Panc1 (cell line): ENCODE data around the gene CD300A. TPM values are rescaled to one million over a fixed set of nuclear protein-coding genes. Genes with fewer than 3 reads are reported as not detected.
A peak's percentile ranks its signal among the peaks of the same experiment; 100 is the strongest.

Source experiments
- ATAC-seq: fragments of 200-7000 bp; cut with Tn5 transposase; 2 replicates; pipeline ENCODE4 v1.9.1; 2020; ENCODE audit warnings: mild to moderate bottlenecking, moderate library complexity
- BruUV-seq: library from RNA; stranded (reverse); fragments of 400-500 nt; replicated peaks from 2 replicates; lab custom pipeline; 2021; lab: Mats Ljungman, UMichigan
- CTCF ChIA-PET: fragments of 300-600 bp; sonication (Branson Sonifier 250); formaldehyde crosslinking; loops from one replicate; lab custom pipeline; 2022; ENCODE audit warnings: antibody characterized with exemption; lab: Charles Lee
- POLR2A ChIA-PET: fragments of 300-600 bp; sonication (Branson Sonifier 250); formaldehyde crosslinking; loops from one replicate; lab custom pipeline; 2022; ENCODE audit warnings: antibody characterized with exemption; lab: Charles Lee
- DNase-seq: peaks from one replicate; pipeline ENCODE4 v3.0.0-alpha.2; 2010; ENCODE audit warnings: low read depth, low spot score
- H3K27ac ChIP-seq: 2 replicates; pipeline ENCODE4 v1.5.1; 2011; ENCODE audit warnings: mild to moderate bottlenecking, low read length, inconsistent platforms
- H3K27me3 ChIP-seq: fragments of 200-500 bp; sonication (Bioruptor generic); 2 replicates; pipeline ENCODE4 v1.6.0; 2014; ENCODE audit warnings: low read length, inconsistent platforms; ENCODE audit not compliant: control insufficient read depth, insufficient read depth
- H3K36me3 ChIP-seq: fragments of 200-500 bp; sonication (Bioruptor generic); 2 replicates; pipeline ENCODE4 v1.5.1; 2014; ENCODE audit warnings: inconsistent platforms, mild to moderate bottlenecking, low read length, moderate library complexity; ENCODE audit not compliant: control insufficient read depth, insufficient read depth
- H3K4me1 ChIP-seq: 2 replicates; pipeline ENCODE4 v1.5.1; 2011; ENCODE audit warnings: inconsistent platforms, mild to moderate bottlenecking, low read length, moderate library complexity; ENCODE audit not compliant: control insufficient read depth, insufficient read depth
- H3K4me3 ChIP-seq, 2 experiments: 2 replicates each; pipeline ENCODE4 v1.5.1; 2011 to 2012; ENCODE audit warnings: low read depth in 2 of 2, low read length in 2 of 2, mild to moderate bottlenecking in 2 of 2, inconsistent platforms in 1 of 2, moderate library complexity in 1 of 2
- H3K9me3 ChIP-seq: fragments of 200-500 bp; sonication (Bioruptor generic); 2 replicates; pipeline ENCODE4 v1.5.1; 2014; ENCODE audit warnings: low read depth, mild to moderate bottlenecking, inconsistent platforms, low read length, moderate library complexity; ENCODE audit not compliant: control insufficient read depth, insufficient read depth
- POLR2AphosphoS5 ChIP-seq: IDR thresholded peaks from 2 replicates; pipeline ENCODE4 v1.6.1; 2012; ENCODE audit warnings: mild to moderate bottlenecking, low read depth, low read length, moderate library complexity
- SIN3A ChIP-seq: IDR thresholded peaks from 2 replicates; pipeline ENCODE4 v1.6.1; 2012; ENCODE audit warnings: low read depth, mild to moderate bottlenecking, low read length, moderate library complexity, borderline replicate concordance; ENCODE audit not compliant: insufficient read depth
- TCF7L2 ChIP-seq: IDR thresholded peaks from 2 replicates; pipeline ENCODE4 v1.6.1; 2011; ENCODE audit warnings: mild to moderate bottlenecking, low read depth, low read length, inconsistent platforms
- in situ Hi-C: cut with HindIII; loops from 2 replicates; pipeline ENCODE4 v1.10.0; 2016; ENCODE audit warnings: low sequenced_read_pairs, low pct_unique_long_range_greater_than_20kb
- intact Hi-C: fragments of 100-400 bp; cut with micrococcal nuclease; formaldehyde crosslinking; loops from one replicate; pipeline ENCODE4 v1.10.0; 2022; ENCODE audit not compliant: unreplicated experiment
- total RNA-seq: library from RNA; stranded (reverse); gene quantifications from one replicate; pipeline ENCODE4 v1.2.1, GENCODE V29; 2021; ENCODE audit not compliant: unreplicated experiment
- TF ChIP-seq, protein P1 (sequence below): fragments of 450-650 bp; IDR thresholded peaks from 2 replicates; pipeline ENCODE4 v1.5.1; 2017; ENCODE audit warnings: mild to moderate bottlenecking
- TF ChIP-seq, protein P2 (sequence below), 2 experiments: IDR thresholded peaks; 2 replicates each; pipeline ENCODE4 v1.6.1; 2011 to 2012; ENCODE audit warnings: low read depth in 2 of 2, control low read depth in 1 of 2, low read length in 1 of 2, mild to moderate bottlenecking in 1 of 2, moderate library complexity in 1 of 2; ENCODE audit not compliant: insufficient read depth in 1 of 2

CD300A gene
- total RNA-seq, 1 experiment from 2014 or later, result 0.21 TPM

DNA sequence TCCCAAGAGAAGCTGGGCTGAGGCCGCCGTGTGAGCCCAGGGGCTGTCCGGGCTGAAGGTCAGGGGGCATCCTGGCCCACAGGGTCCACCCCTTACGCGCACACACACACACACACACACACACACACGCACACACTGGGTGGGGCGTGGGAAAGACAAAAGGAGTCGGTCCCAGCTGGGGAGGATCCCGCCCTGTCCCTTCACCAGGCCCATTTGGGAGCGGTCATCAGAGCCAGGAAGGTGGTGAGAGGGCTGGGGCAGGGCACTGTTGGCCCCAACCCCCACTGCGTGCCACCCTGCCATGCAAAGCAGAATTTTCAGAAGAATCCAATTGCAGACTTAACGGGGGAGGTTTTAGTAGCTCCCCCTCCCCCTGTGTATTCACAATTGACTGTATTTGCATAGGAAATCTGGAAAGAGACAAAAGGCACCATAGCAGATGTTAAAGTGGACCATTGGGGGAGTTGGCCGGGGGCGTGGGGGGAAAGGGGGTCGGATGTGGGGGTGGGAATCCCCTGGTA lies 11.3 kb upstream of the CD300A start:
- POLR2A ChIA-PET, result no interaction called here
- TF ChIP-seq TCF7L2, result no peak
- TF ChIP-seq SIN3A, result no peak
- TF ChIP-seq, protein P1, sequence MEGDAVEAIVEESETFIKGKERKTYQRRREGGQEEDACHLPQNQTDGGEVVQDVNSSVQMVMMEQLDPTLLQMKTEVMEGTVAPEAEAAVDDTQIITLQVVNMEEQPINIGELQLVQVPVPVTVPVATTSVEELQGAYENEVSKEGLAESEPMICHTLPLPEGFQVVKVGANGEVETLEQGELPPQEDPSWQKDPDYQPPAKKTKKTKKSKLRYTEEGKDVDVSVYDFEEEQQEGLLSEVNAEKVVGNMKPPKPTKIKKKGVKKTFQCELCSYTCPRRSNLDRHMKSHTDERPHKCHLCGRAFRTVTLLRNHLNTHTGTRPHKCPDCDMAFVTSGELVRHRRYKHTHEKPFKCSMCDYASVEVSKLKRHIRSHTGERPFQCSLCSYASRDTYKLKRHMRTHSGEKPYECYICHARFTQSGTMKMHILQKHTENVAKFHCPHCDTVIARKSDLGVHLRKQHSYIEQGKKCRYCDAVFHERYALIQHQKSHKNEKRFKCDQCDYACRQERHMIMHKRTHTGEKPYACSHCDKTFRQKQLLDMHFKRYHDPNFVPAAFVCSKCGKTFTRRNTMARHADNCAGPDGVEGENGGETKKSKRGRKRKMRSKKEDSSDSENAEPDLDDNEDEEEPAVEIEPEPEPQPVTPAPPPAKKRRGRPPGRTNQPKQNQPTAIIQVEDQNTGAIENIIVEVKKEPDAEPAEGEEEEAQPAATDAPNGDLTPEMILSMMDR, result no peak
- TF ChIP-seq, protein P2, sequence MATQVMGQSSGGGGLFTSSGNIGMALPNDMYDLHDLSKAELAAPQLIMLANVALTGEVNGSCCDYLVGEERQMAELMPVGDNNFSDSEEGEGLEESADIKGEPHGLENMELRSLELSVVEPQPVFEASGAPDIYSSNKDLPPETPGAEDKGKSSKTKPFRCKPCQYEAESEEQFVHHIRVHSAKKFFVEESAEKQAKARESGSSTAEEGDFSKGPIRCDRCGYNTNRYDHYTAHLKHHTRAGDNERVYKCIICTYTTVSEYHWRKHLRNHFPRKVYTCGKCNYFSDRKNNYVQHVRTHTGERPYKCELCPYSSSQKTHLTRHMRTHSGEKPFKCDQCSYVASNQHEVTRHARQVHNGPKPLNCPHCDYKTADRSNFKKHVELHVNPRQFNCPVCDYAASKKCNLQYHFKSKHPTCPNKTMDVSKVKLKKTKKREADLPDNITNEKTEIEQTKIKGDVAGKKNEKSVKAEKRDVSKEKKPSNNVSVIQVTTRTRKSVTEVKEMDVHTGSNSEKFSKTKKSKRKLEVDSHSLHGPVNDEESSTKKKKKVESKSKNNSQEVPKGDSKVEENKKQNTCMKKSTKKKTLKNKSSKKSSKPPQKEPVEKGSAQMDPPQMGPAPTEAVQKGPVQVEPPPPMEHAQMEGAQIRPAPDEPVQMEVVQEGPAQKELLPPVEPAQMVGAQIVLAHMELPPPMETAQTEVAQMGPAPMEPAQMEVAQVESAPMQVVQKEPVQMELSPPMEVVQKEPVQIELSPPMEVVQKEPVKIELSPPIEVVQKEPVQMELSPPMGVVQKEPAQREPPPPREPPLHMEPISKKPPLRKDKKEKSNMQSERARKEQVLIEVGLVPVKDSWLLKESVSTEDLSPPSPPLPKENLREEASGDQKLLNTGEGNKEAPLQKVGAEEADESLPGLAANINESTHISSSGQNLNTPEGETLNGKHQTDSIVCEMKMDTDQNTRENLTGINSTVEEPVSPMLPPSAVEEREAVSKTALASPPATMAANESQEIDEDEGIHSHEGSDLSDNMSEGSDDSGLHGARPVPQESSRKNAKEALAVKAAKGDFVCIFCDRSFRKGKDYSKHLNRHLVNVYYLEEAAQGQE (IDR thresholded peaks at IDR 0.05; ENCODE audit: insufficient read depth in 1 of 2, low read depth in 2 of 2, low read length in 1 of 2), result no peak
- no peak for TF ChIP-seq POLR2AphosphoS5
- ATAC-seq (no peak), DNase-seq (no peak)
- in situ Hi-C loops, result no loop called here
- H3K27me3 ChIP-seq, result 0 out of 2 replicates have a peak, but pooled peaks cover 2% of the 10 kb centered on the region
- H3K9me3 ChIP-seq, result no peaks in the 10 kb centered on the region
- no peak overlapping the region; a peak in 1 of 4 replicates for H3K4me3 ChIP-seq
- intact Hi-C loops, result no loop called here
- peak overlapping the region; percentile 39; the same call in 1 of the 2 replicates for H3K27ac ChIP-seq
- CTCF ChIA-PET, result interaction anchor here (0.6 to 6.4 kb wide), 3 partner anchors 47 to 87 kb away, joined by 7 to 62 read pairs (median 12); partner anchors contain the start of gene GPR142
- H3K36me3 ChIP-seq, result no peaks in the 10 kb centered on the region
- H3K4me1 ChIP-seq, result peaks cover 17% of the 10 kb centered on the region
- no TSS peak for BruUV-seq

DNA sequence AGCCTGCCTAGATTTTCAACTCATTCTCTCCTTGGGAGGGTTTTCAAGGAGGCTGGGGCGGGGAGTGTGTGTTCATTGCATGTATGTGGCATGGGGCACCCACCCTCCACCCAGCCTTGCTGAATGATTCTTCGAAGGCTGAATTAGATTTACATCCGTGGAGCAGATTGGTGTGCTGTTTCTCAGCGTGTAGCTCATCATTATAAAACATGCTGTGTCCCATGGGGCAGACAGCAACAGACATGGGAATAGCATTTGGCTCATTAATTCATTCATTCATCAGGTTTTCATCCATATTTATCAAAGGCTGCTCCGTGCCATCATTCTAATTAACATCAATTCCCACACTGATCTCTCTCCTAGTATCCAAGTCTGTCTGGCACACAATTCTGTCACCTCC lies 10.6 kb upstream of the CD300A start:
- no peaks in the 10 kb centered on the region for H3K36me3 ChIP-seq
- intact Hi-C loops, result no loop called here
- POLR2A ChIA-PET, result no interaction called here

More for the DNA sequence above, 10.6 kb upstream of the CD300A start:
- no peaks in the 10 kb centered on the region for H3K9me3 ChIP-seq
- no peak overlapping the region for H3K4me3 ChIP-seq
- DNase-seq (no peak), ATAC-seq (no peak)
- 0 out of 2 replicates have a peak, but pooled peaks cover 2% of the 10 kb centered on the region for H3K27me3 ChIP-seq
- in situ Hi-C loops, result no loop called here
- no TSS peak for BruUV-seq
- TF ChIP-seq TCF7L2 (no peak), POLR2AphosphoS5 (no peak), SIN3A (no peak)
- TF ChIP-seq, protein P2 (IDR thresholded peaks at IDR 0.05; ENCODE audit: insufficient read depth in 1 of 2, low read depth in 2 of 2, low read length in 1 of 2), result no peak
- TF ChIP-seq, protein P1, result no peak
- H3K27ac ChIP-seq, result no peak overlapping the region
- H3K4me1 ChIP-seq, result peaks cover 17% of the 10 kb centered on the region
- CTCF ChIA-PET, result interaction anchor here (3.1 to 6.4 kb wide), 2 partner anchors 76 to 88 kb away, joined by 12 to 62 read pairs; partner anchors contain the start of gene GPR142
